ENCODE data around the gene TAS1R1.

GRCh38 chr1:6534248-6534822 lies 20.8 kb upstream of the TAS1R1 start:
- TF ChIP-seq EZH2 (IDR thresholded peaks at IDR 0.05; ENCODE audit: insufficient read depth, poor library complexity, severe bottlenecking) (no peak), EZH2phosphoT487 (IDR thresholded peaks at IDR 0.05; ENCODE audit: insufficient read depth, low read depth) (no peak)
